Parathyroid adenoma (tissue), 2 donors: ENCODE data around the gene ALG12.

Experiments used
- H2AFZ ChIP-seq: fragments of 300-600 bp; sonication (generic); one replicate; pipeline ENCODE4 v1.7.0; 2017; ENCODE audit warnings: antibody characterized with exemption, mild to moderate bottlenecking
- H3K27ac ChIP-seq: fragments of 300-600 bp; sonication (generic); one replicate; pipeline ENCODE4 v1.7.0; 2017
- H3K27me3 ChIP-seq: fragments of 300-600 bp; sonication (generic); one replicate; pipeline ENCODE4 v1.7.0; 2017; ENCODE audit warnings: low read length; ENCODE audit not compliant: control insufficient read depth, insufficient read depth
- H3K36me3 ChIP-seq: fragments of 300-600 bp; sonication (generic); one replicate; pipeline ENCODE4 v1.7.0; 2017; ENCODE audit warnings: low read length; ENCODE audit not compliant: control insufficient read depth, insufficient read depth
- H3K4me1 ChIP-seq: fragments of 300-600 bp; sonication (generic); one replicate; pipeline ENCODE4 v1.7.0; 2017; ENCODE audit warnings: control low read depth
- H3K4me2 ChIP-seq: fragments of 300-600 bp; sonication (generic); one replicate; pipeline ENCODE4 v1.7.0; 2017; ENCODE audit warnings: low read length
- H3K4me3 ChIP-seq: fragments of 300-600 bp; sonication (generic); one replicate; pipeline ENCODE4 v1.7.0; 2017; ENCODE audit warnings: low read depth, low read length
- H3K79me2 ChIP-seq: fragments of 300-600 bp; sonication (generic); one replicate; pipeline ENCODE4 v1.7.0; 2017; ENCODE audit warnings: control low read depth
- H3K9ac ChIP-seq: fragments of 300-600 bp; sonication (generic); one replicate; pipeline ENCODE4 v1.7.0; 2017; ENCODE audit warnings: mild to moderate bottlenecking
- H3K9me3 ChIP-seq: fragments of 300-600 bp; sonication (generic); one replicate; pipeline ENCODE4 v1.7.0; 2017; ENCODE audit warnings: low read length; ENCODE audit not compliant: control insufficient read depth
- CTCF ChIP-seq: fragments of 300-600 bp; sonication (generic); IDR thresholded peaks from one replicate; pipeline ENCODE4 v1.7.0; 2017; ENCODE audit warnings: antibody characterized with exemption, mild to moderate bottlenecking
- donor health status: primary hyperparathyroidism.

The ALG12 gene

DNA sequence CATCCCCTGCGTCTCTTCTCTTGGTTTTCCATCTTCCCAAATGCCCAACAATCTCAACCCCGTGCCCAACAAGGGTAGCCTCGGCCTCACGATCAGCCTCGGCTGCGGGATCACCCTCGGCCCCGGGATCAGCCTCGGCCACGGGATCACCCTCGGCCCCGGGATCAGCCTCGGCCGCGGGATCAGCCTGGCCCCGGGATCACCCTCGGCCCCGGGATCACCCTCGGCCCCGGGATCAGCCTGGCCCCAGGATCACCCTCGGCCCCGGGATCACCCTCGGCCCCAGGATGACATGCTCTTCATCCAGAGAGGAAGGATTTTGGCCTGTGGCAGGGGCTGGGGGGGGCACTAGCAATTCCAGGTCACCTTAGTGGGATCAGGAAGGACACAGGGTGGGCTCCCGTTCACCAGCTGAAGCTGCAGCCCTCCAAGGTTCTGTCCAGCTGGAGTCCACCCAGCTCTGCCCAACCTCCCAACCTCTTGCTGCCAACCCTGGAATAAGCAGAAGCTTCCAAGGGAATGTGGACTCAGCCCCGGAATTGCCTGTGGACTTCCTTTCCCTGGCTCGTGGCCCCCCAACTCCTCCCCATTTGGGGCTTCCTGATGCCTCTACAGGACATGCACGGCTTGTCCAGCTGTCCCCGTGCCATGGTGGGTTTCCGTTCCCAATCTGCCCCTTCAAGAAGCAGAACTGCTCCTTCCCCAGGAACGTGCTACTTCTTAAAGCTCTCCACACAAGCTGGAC lies 6.2 kb downstream of the ALG12 start:
- H3K27me3 ChIP-seq = no peaks in the 10 kb centered on the region
- no peaks in the 10 kb centered on the region for H3K36me3 ChIP-seq
- no peak overlapping the region for H3K4me3 ChIP-seq
- H3K4me2 ChIP-seq = no peak overlapping the region
- H3K27ac ChIP-seq = no peak overlapping the region
- H2AFZ ChIP-seq = no peak overlapping the region
- H3K9ac ChIP-seq = no peak overlapping the region
- no peaks in the 10 kb centered on the region for H3K79me2 ChIP-seq
- no peak for TF ChIP-seq CTCF
- H3K4me1 ChIP-seq = no peaks in the 10 kb centered on the region
- H3K9me3 ChIP-seq = no peaks in the 10 kb centered on the region

DNA sequence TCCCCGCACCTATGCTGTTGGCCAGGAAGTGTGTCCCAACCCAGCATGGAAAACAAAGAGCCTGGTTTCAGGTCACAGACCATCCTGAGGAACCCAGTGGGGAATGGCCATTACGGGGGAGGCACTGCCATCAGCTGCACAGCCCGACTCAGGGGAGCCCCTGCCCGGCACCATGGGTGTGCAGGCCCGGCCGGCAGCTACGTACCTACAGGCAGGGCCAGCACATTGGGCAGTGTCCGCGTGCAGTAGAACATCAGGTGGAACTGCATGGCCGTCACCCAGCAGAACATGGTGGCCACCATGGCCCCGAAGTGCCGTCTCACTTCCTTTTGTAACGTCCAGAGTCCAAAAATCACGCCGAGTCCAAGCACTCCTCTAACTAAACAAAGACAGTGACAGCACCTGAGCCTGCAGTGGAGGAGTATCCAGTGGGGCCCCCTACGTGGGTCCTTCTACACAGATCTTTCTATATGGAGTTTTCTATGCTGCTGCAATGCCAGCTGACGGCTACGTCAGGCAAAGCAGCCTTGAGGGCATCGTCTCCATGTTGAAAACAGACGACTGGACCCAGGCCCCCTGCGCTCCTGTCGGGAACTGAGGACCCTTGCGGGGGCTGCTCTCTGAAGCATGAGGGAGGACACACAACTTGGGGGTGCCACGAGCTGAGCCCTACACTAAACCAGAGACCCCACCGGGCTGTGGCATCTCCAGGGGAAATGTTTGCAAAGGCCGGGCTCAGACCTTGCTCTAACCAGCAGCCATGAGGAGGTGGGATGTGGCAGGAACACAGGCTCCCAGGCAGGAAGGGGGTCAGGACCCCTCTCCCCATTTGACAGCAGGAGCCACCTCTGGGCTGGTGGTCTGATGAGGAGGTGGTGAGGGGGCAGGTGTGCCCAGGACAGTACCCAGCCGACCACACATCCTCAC lies 7.7 kb downstream of the ALG12 start:
- H3K9me3 ChIP-seq = no peaks in the 10 kb centered on the region
- H3K79me2 ChIP-seq = no peaks in the 10 kb centered on the region
- no peaks in the 10 kb centered on the region for H3K36me3 ChIP-seq
- H3K27me3 ChIP-seq = no peaks in the 10 kb centered on the region
- TF ChIP-seq CTCF = no peak
- no peaks in the 10 kb centered on the region for H3K4me1 ChIP-seq
- H3K9ac ChIP-seq = no peak overlapping the region
- H3K4me2 ChIP-seq = no peak overlapping the region
- no peak overlapping the region for H3K4me3 ChIP-seq
- H3K27ac ChIP-seq = no peak overlapping the region
- no peak overlapping the region for H2AFZ ChIP-seq

DNA sequence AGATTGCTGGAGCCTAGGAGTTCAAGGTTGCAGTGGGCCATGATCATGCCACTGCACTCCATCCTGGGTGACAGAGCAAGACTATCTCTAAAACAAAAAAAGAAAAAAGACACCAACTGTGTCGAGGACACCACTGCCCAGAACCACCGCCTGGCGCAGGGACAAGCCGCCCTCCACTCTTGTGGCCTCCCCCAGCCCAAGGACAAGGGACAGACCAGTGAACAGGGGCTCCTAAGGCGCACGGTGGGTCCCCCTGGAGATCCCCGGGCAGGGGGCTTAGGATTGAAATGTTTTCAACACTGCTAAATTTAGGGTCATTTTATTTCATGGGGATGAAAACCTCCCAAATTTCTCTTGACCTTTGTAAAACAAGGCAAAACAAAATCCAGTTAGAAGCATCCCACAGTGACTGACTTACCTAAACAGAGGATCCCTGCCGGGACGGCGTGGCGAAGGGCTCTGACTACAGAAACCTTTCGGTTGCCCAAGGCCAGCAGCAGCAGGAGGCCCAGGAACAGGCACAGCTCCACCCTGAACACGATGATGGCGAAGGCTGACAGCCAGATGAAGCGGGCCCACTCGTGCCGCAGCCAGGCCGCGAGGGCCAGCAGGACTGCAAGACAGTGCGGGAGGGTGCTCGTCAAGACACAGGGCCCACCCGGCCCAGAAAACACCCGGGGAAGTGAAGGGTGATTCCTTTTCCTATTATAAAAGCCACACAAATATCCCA lies 8.6 kb downstream of the ALG12 start:
- Histone ChIP-seq H3K4me2 (no peak overlapping the region), H2AFZ (no peak overlapping the region), H3K36me3 (no peaks in the 10 kb centered on the region), H3K27me3 (no peaks in the 10 kb centered on the region), H3K4me1 (no peaks in the 10 kb centered on the region), H3K9ac (no peak overlapping the region), H3K9me3 (no peaks in the 10 kb centered on the region), H3K27ac (no peak overlapping the region), H3K4me3 (no peak overlapping the region), H3K79me2 (no peaks in the 10 kb centered on the region)
- TF ChIP-seq CTCF = no peak

DNA sequence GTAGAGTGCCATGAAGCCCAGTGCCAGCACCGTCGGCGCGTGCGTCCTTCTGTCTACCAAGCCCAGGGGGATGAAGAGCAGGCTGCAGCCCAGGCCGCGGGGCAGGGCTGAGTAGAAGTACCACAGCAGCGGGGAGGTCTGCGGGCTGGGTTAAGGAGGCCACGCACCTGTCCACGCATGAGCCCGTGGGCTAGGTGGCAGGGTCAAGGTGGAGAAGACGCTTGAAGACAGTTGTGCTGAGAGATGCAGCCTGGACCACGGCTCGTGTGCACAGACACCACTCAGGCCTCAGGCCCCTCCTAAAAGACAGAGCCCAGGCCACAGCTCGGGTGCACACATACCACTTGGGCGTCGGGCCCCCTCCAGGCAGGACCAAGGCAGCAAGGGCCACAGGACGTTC lies 10.4 kb downstream of the ALG12 start:
- Histone ChIP-seq H3K4me2 (no peak overlapping the region), H3K27ac (no peak overlapping the region), H3K36me3 (no peaks in the 10 kb centered on the region), H3K9ac (no peak overlapping the region), H3K9me3 (no peaks in the 10 kb centered on the region), H3K79me2 (no peaks in the 10 kb centered on the region), H3K4me1 (no peaks in the 10 kb centered on the region), H3K4me3 (no peak overlapping the region), H3K27me3 (no peaks in the 10 kb centered on the region), H2AFZ (no peak overlapping the region)
- TF ChIP-seq CTCF = no peak
